HepG2 (cell line): ENCODE measurements around the gene RPL36. TPM values are rescaled to one million over a fixed set of nuclear protein-coding genes. Genes with fewer than 3 reads are reported as not detected.

Experiments
- ATM ChIP-seq: fragments of 450-650 bp; IDR thresholded peaks from 2 replicates; pipeline ENCODE4 v1.7.1; 2017; ENCODE audit warnings: mild to moderate bottlenecking, borderline replicate concordance
- ELF4 ChIP-seq: sonication (generic); formaldehyde crosslinking; IDR thresholded peaks from 2 replicates; pipeline ENCODE4 v1.5.0; 2020; ENCODE audit warnings: missing genetic modification reagents, mild to moderate bottlenecking, moderate library complexity, borderline replicate concordance
- HIVEP1 ChIP-seq: sonication (generic); formaldehyde crosslinking; IDR thresholded peaks from 2 replicates; pipeline ENCODE4 v1.4.0; 2020; ENCODE audit warnings: mild to moderate bottlenecking, missing genetic modification reagents
- KLF6 ChIP-seq: IDR thresholded peaks from 2 replicates; pipeline ENCODE4 v1.8.0; 2016; ENCODE audit warnings: missing biosample characterization, missing genetic modification reagents
- KMT2A ChIP-seq: sonication (generic); formaldehyde crosslinking; IDR thresholded peaks from 2 replicates; pipeline ENCODE4 v1.4.0; 2020; ENCODE audit warnings: missing genetic modification reagents
- TERF1 ChIP-seq: sonication (generic); formaldehyde crosslinking; IDR thresholded peaks from 2 replicates; pipeline ENCODE4 v1.8.0; 2022; ENCODE audit warnings: mild to moderate bottlenecking, missing genetic modification reagents, moderate library complexity
- TGIF2 ChIP-seq: IDR thresholded peaks from 2 replicates; pipeline ENCODE4 v1.6.1; 2016; ENCODE audit warnings: control low read depth, missing compliant biosample characterization
- ZFP82 ChIP-seq: sonication (generic); formaldehyde crosslinking; IDR thresholded peaks from 2 replicates; pipeline ENCODE4 v1.5.1; 2020; ENCODE audit warnings: mild to moderate bottlenecking, missing genetic modification reagents, borderline replicate concordance
- polyA plus RNA-seq, 8 experiments: library from polyadenylated mRNA; depleted of rRNA in 3 of 8; stranded (reverse) in 7 of 8; unstranded in 1 of 8; fragments of >200 nt; fragmentation: Illumina TruSeq in 4 of 8; extraction: Trizol in 4 of 8; gene quantifications; 2 replicates each; pipeline versions ENCODE4 v1.2.1 to v1.2.3, GENCODE V29; 2011 to 2016; ENCODE audit warnings: low read depth in 4 of 8, missing spikeins in 1 of 8, mixed read lengths in 1 of 8; ENCODE audit not compliant: insufficient read depth in 1 of 8
- total RNA-seq, 5 experiments: library from RNA; depleted of rRNA; stranded (reverse); fragments of >200 nt; fragmentation: Illumina TruSeq; extraction: Trizol; gene quantifications; 2 replicates each; pipeline ENCODE4 v1.2.3, GENCODE V29; 2016; ENCODE audit warnings: low read depth in 1 of 5
- TF ChIP-seq, protein P1 (sequence below): IDR thresholded peaks from 2 replicates; pipeline ENCODE4 v1.6.1; 2018; ENCODE audit warnings: missing genetic modification reagents, mild to moderate bottlenecking, missing compliant biosample characterization

The RPL36 gene
- total and polyA plus RNA-seq, 2 of the 13 experiments (the other 11 are each of a cell fraction or from before 2014, with no cell fraction given), result 706 to 740 TPM

- TF ChIP-seq, protein P1, sequence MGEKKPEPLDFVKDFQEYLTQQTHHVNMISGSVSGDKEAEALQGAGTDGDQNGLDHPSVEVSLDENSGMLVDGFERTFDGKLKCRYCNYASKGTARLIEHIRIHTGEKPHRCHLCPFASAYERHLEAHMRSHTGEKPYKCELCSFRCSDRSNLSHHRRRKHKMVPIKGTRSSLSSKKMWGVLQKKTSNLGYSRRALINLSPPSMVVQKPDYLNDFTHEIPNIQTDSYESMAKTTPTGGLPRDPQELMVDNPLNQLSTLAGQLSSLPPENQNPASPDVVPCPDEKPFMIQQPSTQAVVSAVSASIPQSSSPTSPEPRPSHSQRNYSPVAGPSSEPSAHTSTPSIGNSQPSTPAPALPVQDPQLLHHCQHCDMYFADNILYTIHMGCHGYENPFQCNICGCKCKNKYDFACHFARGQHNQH (CRISPR knock-in tag), result no peak
- TF ChIP-seq KMT2A (CRISPR knock-in tag) (no peak), TERF1 (CRISPR knock-in tag) (no peak), ZFP82 (CRISPR knock-in tag) (no peak), ATM (no peak), KLF6 (CRISPR knock-in tag) (no peak), HIVEP1 (no peak), ELF4 (CRISPR knock-in tag) (no peak), TGIF2 (CRISPR knock-in tag) (no peak)
These were observed 2.5 kb upstream of the RPL36 start (continued) for GRCh38 chr19:5687360-5688198.
